ENCODE data around the gene RNASEH2A.

The RNASEH2A gene

GRCh38 chr19:12774588-12775555 lies 31.5 kb upstream of the RNASEH2A start, which contains the start of gene HOOK2:
HOOK2 (minus strand) TSS chr19:12775552; CDS start chr19:12775449, 103 bp downstream.
- Histone ChIP-seq H3K27ac (ENCODE audit: insufficient read depth in 1 of 2, low read depth in 1 of 2, low read length in 2 of 2, poor library complexity in 1 of 2, severe bottlenecking in 2 of 2) (peak within 1 kb of the TSS in 1 of 2 experiments; percentile 70), H3K4me1 (ENCODE audit: control extremely low read depth in 1 of 4, control insufficient read depth in 4 of 4, insufficient read depth in 4 of 4, low read length in 3 of 4) (peaks cover 5 to 37% (median 36%) of the 10 kb centered on the region in 4 experiments), H3K4me3 (ENCODE audit: control insufficient read depth in 1 of 7, extremely low read depth in 1 of 7, insufficient read depth in 4 of 7, low read depth in 2 of 7, low read length in 6 of 7) (peak within 1 kb of the TSS; percentile 58 to 90 (median 74)), H3K9me3 (ENCODE audit: control extremely low read depth in 1 of 5, control insufficient read depth in 4 of 5, insufficient read depth in 2 of 5, low read depth in 1 of 5, low read length in 4 of 5) (no peaks in the 10 kb centered on the region), H3K36me3 (ENCODE audit: control insufficient read depth in 4 of 4, insufficient read depth in 4 of 4, low read length in 3 of 4) (peaks cover 0 to 2% (median 0%) of the 10 kb centered on the region in 4 experiments), H3K27me3 (replicated peaks in 2 of 5; ENCODE audit: control insufficient read depth in 4 of 5, insufficient read depth in 5 of 5, low read length in 4 of 5) (no peaks in the 10 kb centered on the region)
- POLR2A ChIA-PET = interaction anchor here (0.6 to 7.4 kb wide), 2 partner anchors 16 to 116 kb away, joined by 3 to 198 read pairs; partner anchors contain the start of genes GCDH and JUNB
- CTCF ChIA-PET = interaction anchor here (1.2 to 39.0 kb wide), 6 partner anchors 10 to 73 kb away, joined by 3 to 776 read pairs (median 34); partner anchors contain the start of genes GET3, JUNB, PRDX2 and THSD8
- no peak for DNase-seq
- 31% methylated on average over 41 of the region's 58 CpGs for WGBS (ENCODE audit: insufficient coverage)

DNA sequence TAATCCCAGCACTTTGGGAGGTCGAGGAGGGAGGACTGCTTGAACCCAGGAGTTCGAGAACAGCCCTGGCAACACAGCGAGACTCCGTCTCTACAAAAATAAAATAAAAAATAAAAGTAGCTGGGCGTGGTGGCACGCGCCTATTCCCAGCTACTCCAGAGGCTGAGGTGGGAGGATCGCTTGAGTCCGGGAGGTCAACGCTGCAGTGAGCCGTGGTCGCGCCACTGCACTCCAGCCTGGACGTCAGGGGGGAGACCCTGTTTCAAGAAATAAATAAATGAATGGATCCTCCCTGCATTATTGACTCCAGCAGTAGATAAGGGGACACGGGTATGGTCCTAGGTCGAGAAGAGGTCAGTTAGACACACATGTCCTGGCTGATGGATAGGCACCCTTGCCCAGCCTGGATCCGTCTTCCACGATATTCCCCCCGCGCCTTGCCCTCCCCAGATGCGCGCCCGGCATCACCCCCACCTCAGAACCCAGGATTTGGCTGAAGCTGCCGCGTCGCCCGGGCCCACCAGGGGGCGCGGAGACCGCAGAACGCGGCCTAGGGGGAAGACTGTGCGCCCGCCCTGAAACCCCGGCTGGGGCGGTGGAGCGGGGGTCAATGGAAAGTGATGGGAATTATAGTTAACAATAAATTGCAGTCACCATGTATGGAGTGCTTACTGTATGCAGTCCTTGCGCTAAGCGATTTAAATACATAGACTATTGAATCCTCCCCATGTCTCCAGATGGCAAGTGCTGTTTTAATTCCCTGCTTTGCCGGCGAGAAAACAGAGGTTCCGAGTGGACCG lies 29.0 kb upstream of the RNASEH2A start:
- Histone ChIP-seq H3K4me1 (ENCODE audit: control extremely low read depth in 1 of 4, control insufficient read depth in 4 of 4, insufficient read depth in 4 of 4, low read length in 3 of 4) (peaks cover 5 to 52% (median 51%) of the 10 kb centered on the region in 4 experiments), H3K4me3 (ENCODE audit: control insufficient read depth in 1 of 7, extremely low read depth in 1 of 7, insufficient read depth in 4 of 7, low read depth in 2 of 7, low read length in 6 of 7) (peak overlapping the region; percentile 27 to 90 (median 74)), H3K9me3 (ENCODE audit: control extremely low read depth in 1 of 5, control insufficient read depth in 4 of 5, insufficient read depth in 2 of 5, low read depth in 1 of 5, low read length in 4 of 5) (no peaks in the 10 kb centered on the region), H3K27ac (ENCODE audit: insufficient read depth in 1 of 2, low read depth in 1 of 2, low read length in 2 of 2, poor library complexity in 1 of 2, severe bottlenecking in 2 of 2) (peak overlapping the region in 1 of 2 experiments; percentile 77), H3K27me3 (replicated peaks in 2 of 5; ENCODE audit: control insufficient read depth in 4 of 5, insufficient read depth in 5 of 5, low read length in 4 of 5) (no peaks in the 10 kb centered on the region), H3K36me3 (ENCODE audit: control insufficient read depth in 4 of 4, insufficient read depth in 4 of 4, low read length in 3 of 4) (no peaks in the 10 kb centered on the region)
- POLR2A ChIA-PET = interaction anchor here (0.6 to 7.4 kb wide), 6 partner anchors 12 to 375 kb away, joined by 3 to 198 read pairs (median 3); partner anchors contain the start of genes JUNB, PRDX2 and THSD8
- CTCF ChIA-PET = interaction anchor here (0.8 to 39.0 kb wide), 10 partner anchors 8 to 81 kb away, joined by 3 to 776 read pairs (median 8); partner anchors contain the start of genes FBXW9, GET3, JUNB and PRDX2
- 22% methylated on average over 17 of the region's 43 CpGs for WGBS (ENCODE audit: insufficient coverage)
- peak; percentile 71 to 80 (median 79) for DNase-seq

DNA sequence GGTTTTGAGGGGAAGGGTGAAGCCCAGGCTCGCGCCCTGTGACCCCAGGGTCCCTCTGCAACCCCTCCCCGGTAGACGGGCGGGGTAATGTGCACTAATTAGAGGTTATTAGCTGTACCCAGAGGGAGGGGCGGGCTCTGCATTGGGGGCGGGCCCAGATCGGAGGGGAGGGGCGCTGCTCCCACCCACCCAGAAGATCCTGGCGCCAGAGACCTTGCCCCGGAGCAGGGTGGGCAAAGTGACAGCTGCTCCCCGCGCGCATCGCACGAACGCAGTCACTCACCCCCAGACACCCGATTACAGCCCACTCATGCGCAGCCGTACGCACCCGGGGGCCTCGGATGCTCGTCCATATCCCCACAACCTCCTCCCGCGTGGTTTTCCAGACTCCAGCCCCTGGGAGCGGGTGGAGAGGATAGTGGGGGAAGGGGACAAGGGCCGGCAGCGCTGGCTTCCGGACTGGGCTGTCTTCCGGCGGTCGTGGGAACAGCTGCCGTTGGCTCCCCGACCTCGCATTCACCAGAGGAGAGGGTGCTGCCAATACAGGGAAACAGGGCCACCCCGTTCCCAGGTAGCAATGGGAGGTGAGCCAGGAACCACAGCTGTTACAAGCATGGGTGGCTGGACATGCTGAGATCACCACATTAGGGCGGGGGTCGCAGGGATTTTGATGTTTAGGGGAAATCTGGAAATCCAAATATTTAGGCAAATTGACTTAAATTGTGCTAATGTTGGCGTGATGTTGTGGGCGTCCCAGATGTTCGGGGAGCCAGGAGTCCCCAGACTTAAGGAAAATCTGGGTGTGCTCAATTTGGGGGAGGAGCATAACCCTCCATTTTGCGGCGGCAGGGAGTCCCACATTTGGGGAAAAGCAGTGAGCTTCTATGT lies 28.1 kb upstream of the RNASEH2A start:
- peak overlapping the region; percentile 27 to 90 (median 74) for H3K4me3 ChIP-seq (ENCODE audit: control insufficient read depth in 1 of 7, extremely low read depth in 1 of 7, insufficient read depth in 4 of 7, low read depth in 2 of 7, low read length in 6 of 7)

GRCh38 chr19:12778905-12779161 lies 27.6 kb upstream of the RNASEH2A start:
- Histone ChIP-seq H3K27me3 (replicated peaks in 2 of 5; ENCODE audit: control insufficient read depth in 4 of 5, insufficient read depth in 5 of 5, low read length in 4 of 5) (no peaks in the 10 kb centered on the region), H3K9me3 (ENCODE audit: control extremely low read depth in 1 of 5, control insufficient read depth in 4 of 5, insufficient read depth in 2 of 5, low read depth in 1 of 5, low read length in 4 of 5) (no peaks in the 10 kb centered on the region), H3K27ac (ENCODE audit: insufficient read depth in 1 of 2, low read depth in 1 of 2, low read length in 2 of 2, poor library complexity in 1 of 2, severe bottlenecking in 2 of 2) (peak overlapping the region in 1 of 2 experiments; percentile 77), H3K36me3 (ENCODE audit: control insufficient read depth in 4 of 4, insufficient read depth in 4 of 4, low read length in 3 of 4) (no peaks in the 10 kb centered on the region), H3K4me1 (ENCODE audit: control extremely low read depth in 1 of 4, control insufficient read depth in 4 of 4, insufficient read depth in 4 of 4, low read length in 3 of 4) (peaks cover 8 to 65% (median 62%) of the 10 kb centered on the region in 4 experiments), H3K4me3 (ENCODE audit: control insufficient read depth in 1 of 7, extremely low read depth in 1 of 7, insufficient read depth in 4 of 7, low read depth in 2 of 7, low read length in 6 of 7) (peak overlapping the region in 5 of 7 experiments; percentile 20 to 90 (median 77))
- POLR2A ChIA-PET = interaction anchor here (7.4 kb wide), 1 partner anchor 12 kb away, joined by 198 read pairs; the partner anchor contains the start of gene JUNB
- CTCF ChIA-PET = interaction anchor here (0.6 to 39.0 kb wide), 4 partner anchors 9 to 545 kb away, joined by 3 to 776 read pairs (median 330); partner anchors contain the start of genes GET3, JUNB, PRDX2 and THSD8
- 71% methylated on average over 3 of the region's 6 CpGs for WGBS (ENCODE audit: insufficient coverage)
- no peak for DNase-seq

More for the DNA sequence above, 28.1 kb upstream of the RNASEH2A start:
- CTCF ChIA-PET = interaction anchor here (0.6 to 39.0 kb wide), 6 partner anchors 7 to 545 kb away, joined by 3 to 776 read pairs (median 28); partner anchors contain the start of genes GET3, JUNB, PRDX2 and THSD8
- Histone ChIP-seq H3K9me3 (ENCODE audit: control extremely low read depth in 1 of 5, control insufficient read depth in 4 of 5, insufficient read depth in 2 of 5, low read depth in 1 of 5, low read length in 4 of 5) (no peaks in the 10 kb centered on the region), H3K4me1 (ENCODE audit: control extremely low read depth in 1 of 4, control insufficient read depth in 4 of 4, insufficient read depth in 4 of 4, low read length in 3 of 4) (peaks cover 5 to 60% (median 58%) of the 10 kb centered on the region in 4 experiments), H3K36me3 (ENCODE audit: control insufficient read depth in 4 of 4, insufficient read depth in 4 of 4, low read length in 3 of 4) (no peaks in the 10 kb centered on the region), H3K27ac (ENCODE audit: insufficient read depth in 1 of 2, low read depth in 1 of 2, low read length in 2 of 2, poor library complexity in 1 of 2, severe bottlenecking in 2 of 2) (peak overlapping the region in 1 of 2 experiments; percentile 77), H3K27me3 (replicated peaks in 2 of 5; ENCODE audit: control insufficient read depth in 4 of 5, insufficient read depth in 5 of 5, low read length in 4 of 5) (no peaks in the 10 kb centered on the region)
- 6% methylated on average over 40 of the region's 44 CpGs for WGBS (ENCODE audit: insufficient coverage)
- DNase-seq = peak in 2 of 3 donors; percentile 55 to 67
- POLR2A ChIA-PET = interaction anchor here (0.6 to 7.4 kb wide), 5 partner anchors 13 to 374 kb away, joined by 3 to 198 read pairs (median 3); partner anchors contain the start of genes JUNB, PRDX2 and THSD8

DNA sequence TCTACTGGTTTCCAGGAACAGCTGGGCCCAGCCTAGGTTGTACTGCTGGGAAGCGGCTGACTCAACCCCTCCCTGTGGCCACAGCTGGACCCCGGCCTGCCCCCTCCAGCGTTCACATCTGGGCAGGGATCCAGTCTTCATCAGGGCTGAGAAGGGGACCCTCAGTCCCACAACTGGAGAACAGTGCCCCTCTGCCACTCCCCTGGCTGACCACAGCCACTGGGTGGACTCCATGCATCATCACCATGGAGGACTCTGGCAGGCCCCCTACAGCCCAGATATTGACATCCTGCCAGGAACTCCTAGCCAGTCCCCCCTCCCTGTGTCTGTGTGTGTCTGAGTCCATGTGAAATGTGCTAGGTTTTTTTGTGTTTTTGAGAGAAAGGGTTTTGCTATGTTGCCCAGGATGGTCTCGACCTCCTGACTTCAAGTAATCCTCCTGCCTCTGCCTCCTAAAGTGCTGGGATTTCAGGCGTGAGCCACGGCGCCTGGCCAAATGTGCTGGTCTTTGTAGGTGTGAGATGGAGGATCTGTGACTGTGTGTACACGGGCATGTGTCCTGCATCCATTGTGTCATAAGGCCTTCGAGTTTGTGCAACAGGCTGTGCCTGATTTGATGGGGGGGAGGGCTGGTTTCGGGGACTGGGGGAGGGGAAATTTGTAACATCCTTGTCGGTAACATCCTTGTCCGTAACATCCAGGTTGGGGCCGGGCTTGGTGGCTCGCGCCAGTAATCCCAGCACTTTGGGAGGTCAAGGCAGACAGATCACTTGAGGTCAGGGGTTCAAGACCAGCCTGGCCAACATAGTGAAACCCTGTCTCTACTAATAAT lies 27.0 kb upstream of the RNASEH2A start:
- Histone ChIP-seq H3K36me3 (ENCODE audit: control insufficient read depth in 4 of 4, insufficient read depth in 4 of 4, low read length in 3 of 4) (no peaks in the 10 kb centered on the region), H3K4me1 (ENCODE audit: control extremely low read depth in 1 of 4, control insufficient read depth in 4 of 4, insufficient read depth in 4 of 4, low read length in 3 of 4) (peaks cover 10 to 71% (median 67%) of the 10 kb centered on the region in 4 experiments), H3K9me3 (ENCODE audit: control extremely low read depth in 1 of 5, control insufficient read depth in 4 of 5, insufficient read depth in 2 of 5, low read depth in 1 of 5, low read length in 4 of 5) (no peaks in the 10 kb centered on the region), H3K4me3 (ENCODE audit: control insufficient read depth in 1 of 7, extremely low read depth in 1 of 7, insufficient read depth in 4 of 7, low read depth in 2 of 7, low read length in 6 of 7) (peak overlapping the region in 3 of 7 experiments; percentile 77 to 90 (median 83)), H3K27ac (ENCODE audit: insufficient read depth in 1 of 2, low read depth in 1 of 2, low read length in 2 of 2, poor library complexity in 1 of 2, severe bottlenecking in 2 of 2) (peak overlapping the region in 1 of 2 experiments; percentile 77), H3K27me3 (replicated peaks in 2 of 5; ENCODE audit: control insufficient read depth in 4 of 5, insufficient read depth in 5 of 5, low read length in 4 of 5) (no peaks in the 10 kb centered on the region)
- DNase-seq = peak in 1 of 3 donors; percentile 46
- CTCF ChIA-PET = interaction anchor here (4.5 to 39.0 kb wide), 3 partner anchors 9 to 50 kb away, joined by 47 to 776 read pairs (median 612); partner anchors contain the start of genes GET3, JUNB, PRDX2 and THSD8
- POLR2A ChIA-PET = interaction anchor here (5.9 to 7.4 kb wide), 2 partner anchors 12 to 13 kb away, joined by 79 to 198 read pairs; partner anchors contain the start of gene JUNB
- WGBS (ENCODE audit: insufficient coverage) = 81% methylated on average over 10 of the region's 15 CpGs
